Liver (tissue), 3 donors: ENCODE measurements around the gene LMAN2.

Experiments used
- EGR1 ChIP-seq, 2 donors: IDR thresholded peaks; 2 replicates each; pipeline ENCODE4 v1.6.1; 2016 to 2018; ENCODE audit warnings: antibody characterized with exemption in 2 of 2, low read depth in 2 of 2
- SP1 ChIP-seq: IDR thresholded peaks from 2 replicates; pipeline ENCODE4 v1.6.1; 2018; ENCODE audit warnings: antibody characterized with exemption, mild to moderate bottlenecking
- TF ChIP-seq, protein P1 (sequence below): fragments of 150-350 bp; IDR thresholded peaks from 2 replicates; pipeline ENCODE4 v1.5.1; 2017; ENCODE audit warnings: improper control_type of control experiment, low read depth, low read length; ENCODE audit not compliant: missing input control
- TF ChIP-seq, protein P2 (sequence below): IDR thresholded peaks from 2 replicates; pipeline ENCODE4 v1.6.1; 2016; ENCODE audit warnings: antibody characterized with exemption
- donor health status: healthy.
- donor health status: healthy.

DNA sequence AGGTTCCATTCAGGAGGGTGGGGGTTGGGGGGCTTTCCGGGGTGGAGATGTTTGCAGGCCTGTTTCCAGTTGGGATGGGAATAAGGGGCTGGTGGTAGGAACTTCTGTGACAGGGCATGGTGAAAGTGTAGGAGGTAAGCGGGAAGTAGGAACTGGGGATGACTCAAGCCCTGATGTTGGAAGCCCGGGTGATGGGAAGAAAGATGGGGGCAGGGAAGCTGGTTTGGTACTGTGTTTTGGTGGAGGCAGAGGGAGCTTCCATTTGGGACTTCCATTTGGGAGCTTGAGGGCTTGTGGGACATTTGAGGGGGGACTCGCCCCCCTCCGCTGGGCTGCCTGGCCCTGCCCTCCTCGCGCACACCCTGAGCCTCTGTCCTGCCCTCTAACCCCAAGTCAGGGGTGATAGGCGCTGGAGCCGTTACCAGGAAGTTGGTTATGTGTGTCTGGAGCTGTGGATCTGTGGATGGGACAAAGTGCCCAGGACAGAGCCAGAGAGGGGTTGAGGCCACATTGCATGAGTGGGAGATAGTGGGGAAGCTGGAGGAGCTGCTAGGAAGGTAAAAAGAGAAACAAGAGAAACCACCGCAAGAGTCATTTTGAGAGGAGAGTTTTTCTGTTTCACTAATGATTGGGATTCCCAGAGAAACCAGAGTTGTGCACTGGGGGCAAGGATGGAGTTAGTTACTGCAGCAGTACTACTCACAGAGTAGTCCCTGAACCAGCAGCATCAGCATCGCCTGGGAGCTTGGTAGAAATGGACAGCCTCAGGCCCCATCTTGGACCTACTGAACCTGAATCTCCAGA, 12.9 kb upstream of the LMAN2 start:
- TF ChIP-seq SP1: no peak
- TF ChIP-seq, protein P1, sequence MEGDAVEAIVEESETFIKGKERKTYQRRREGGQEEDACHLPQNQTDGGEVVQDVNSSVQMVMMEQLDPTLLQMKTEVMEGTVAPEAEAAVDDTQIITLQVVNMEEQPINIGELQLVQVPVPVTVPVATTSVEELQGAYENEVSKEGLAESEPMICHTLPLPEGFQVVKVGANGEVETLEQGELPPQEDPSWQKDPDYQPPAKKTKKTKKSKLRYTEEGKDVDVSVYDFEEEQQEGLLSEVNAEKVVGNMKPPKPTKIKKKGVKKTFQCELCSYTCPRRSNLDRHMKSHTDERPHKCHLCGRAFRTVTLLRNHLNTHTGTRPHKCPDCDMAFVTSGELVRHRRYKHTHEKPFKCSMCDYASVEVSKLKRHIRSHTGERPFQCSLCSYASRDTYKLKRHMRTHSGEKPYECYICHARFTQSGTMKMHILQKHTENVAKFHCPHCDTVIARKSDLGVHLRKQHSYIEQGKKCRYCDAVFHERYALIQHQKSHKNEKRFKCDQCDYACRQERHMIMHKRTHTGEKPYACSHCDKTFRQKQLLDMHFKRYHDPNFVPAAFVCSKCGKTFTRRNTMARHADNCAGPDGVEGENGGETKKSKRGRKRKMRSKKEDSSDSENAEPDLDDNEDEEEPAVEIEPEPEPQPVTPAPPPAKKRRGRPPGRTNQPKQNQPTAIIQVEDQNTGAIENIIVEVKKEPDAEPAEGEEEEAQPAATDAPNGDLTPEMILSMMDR: no peak
- TF ChIP-seq EGR1 (IDR thresholded peaks at IDR 0.05; ENCODE audit: low read depth in 2 of 2): no peak
- TF ChIP-seq, protein P2, sequence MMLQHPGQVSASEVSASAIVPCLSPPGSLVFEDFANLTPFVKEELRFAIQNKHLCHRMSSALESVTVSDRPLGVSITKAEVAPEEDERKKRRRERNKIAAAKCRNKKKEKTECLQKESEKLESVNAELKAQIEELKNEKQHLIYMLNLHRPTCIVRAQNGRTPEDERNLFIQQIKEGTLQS: no peak
